ENCODE results near the gene HS6ST1.
"Not testable (repeated sequence)": the region's sequence is repeated elsewhere in the genome, so short reads cannot be mapped to it uniquely, and the experiment has no call there.

Gene HS6ST1

DNA sequence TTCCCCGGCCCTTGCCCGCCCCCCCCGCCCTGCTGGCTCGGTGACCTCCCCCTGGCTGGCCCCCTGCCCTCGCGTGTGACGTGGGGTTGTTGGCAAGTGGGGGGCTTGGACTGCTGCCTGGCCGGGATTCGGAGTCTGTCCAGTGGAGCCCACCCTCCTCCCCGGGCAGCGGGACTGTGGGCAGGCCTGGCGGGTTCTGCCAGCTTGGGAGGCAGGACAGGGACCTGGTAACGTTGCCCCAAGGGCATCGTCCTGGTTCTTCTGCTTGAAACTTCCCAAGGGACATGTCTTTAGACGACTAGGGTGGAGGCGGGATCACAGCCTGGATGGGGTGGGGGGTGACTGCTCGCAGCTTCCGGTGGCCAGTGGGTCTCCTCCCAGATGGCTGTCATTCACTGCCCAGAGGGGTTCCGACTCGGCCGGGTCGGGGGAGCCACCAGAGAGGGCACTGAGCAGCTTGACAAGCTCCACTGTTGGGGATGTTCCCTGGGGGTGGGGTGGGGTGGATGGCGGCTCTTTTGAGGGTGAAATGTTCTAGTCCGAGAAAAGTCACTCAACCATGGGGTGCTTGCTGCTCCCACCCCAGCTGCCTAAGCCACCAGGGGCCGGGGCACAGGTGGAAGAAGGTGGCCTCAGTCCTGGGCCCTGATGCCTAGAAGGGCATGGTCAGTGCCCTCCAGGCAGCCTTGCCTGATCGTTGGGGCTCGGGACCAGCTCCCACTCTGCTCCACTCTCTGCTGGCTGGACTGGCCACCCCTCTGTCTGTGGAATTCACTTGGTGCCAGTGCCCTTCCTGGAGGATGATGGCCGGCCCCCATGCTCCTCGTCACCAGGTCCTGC is 4.3 kb upstream of the HS6ST1 start:
- DNase-seq (ENCODE audit: low read depth, low spot score), result no peak

DNA sequence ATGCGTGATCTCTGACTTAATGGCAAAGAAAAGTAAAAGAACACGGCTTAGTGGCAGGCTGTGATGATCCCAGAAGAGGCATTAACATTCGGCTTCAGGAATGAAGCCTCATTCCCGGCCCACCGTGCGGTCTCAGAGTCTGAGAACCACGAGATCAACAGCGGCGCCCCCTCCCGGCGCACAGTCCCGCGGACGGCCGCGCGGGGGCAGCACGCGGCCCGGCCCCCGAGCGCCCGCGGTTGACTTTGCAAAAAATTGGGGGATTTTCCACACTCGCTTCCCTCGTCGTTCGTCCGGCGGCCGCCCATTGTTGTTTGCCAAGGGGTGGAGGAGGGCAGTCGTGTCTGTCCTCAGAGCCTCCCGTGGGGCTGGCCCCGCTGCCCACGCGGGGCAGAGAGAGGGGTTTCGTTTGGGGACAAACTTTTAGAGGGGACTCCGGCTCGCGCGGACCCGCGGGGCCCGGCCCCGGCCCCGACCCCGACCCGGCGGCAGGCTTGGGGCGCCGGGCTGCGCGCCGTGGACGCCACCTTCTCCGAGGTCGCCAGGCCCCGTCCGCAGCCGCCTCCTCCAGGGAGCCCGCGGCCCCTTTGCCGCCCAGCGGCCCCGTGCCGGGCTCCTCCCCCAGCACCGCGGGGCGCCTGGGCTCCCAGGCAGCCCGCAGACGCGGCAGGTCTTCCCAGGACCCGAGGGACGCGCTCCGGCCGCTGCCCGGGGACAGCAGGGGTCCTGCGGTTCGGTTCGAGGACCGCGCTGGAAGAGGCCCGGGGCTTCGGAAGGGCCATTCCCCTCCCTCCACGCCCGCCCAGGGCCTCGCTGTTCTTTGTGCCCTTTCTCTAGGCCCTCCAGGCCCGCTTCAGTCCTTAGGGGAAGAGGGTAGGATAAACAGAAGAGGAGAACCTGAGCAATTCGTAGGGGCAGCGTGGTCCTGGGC is 3.4 kb upstream of the HS6ST1 start:
- DNase-seq (ENCODE audit: low read depth, low spot score), result peak; percentile 65

DNA sequence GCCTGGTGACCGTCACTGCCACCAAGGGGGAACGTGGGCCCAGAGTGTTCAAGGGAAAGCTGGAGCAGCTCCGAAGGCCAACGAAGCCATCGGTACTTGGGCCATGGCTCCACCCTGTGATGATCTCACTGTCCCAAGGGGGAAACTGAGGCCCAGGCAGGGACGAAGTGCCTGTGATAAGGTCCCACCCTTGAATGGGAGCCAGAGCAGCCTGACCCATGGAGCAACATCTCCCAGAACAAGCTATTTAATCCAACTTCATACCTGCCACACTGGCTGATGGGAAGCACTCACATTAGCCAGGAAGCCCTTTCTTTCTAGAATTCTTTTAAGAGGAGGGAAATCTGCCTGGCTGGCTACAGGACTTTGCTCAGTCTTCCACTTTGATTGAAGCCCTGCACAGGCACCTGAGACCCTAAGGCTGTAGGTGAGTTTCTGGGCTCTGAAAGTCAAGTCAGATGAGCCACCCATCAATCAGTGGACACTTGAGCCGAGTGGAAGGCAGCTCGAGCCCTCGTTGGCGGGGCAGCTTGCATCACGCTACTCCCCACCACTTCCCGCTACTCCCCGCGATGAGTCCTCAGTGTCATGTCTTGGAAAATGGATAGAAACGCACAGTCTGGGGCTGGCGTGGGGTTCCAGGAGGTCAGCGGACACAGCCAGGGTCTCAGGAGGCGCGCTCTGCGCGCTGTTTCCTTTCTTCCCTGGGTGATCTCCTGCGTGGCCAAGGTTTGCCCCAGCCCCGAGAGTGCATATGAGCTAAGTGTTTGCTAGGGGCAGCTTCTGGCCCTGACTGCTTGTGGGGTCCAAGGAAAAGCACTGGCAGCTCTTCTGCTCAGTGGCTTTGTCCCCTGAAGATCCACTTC is 2.5 kb upstream of the HS6ST1 start:
- DNase-seq (ENCODE audit: low read depth, low spot score), result no peak

- no peak for DNase-seq (ENCODE audit: low read depth, low spot score)
Measured at GRCh38 chr2:128320192-128320905, 1.7 kb upstream of the HS6ST1 start.

DNA sequence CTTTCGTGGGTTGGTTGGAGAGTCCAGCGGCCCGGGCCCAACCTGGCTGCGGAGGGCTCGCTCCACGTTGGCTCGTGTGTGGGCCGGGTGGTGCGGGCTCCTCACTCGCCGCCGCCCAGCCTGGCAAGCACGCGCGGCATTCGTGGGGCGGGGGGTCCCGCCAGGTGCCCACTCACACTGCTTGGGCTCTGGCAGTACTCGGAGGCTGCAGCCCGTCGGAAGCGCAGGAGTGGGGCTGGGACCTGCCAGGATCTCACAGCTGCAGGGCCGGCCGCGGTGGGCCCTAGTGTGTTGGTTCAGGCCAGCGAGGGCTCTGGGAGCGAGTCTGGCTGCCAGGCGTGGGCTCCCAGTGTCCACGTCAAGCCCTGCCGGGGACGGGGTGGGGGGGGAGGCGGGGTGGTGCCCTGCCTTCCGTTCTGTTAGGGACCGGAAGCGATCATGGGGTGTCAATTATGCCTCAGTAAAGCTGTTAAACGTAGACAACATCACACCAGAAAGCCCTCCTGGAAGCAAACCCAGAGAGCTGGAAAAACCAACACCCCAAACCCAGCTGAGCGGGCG is 1.0 kb upstream of the HS6ST1 start:
- DNase-seq (ENCODE audit: low read depth, low spot score), result no peak

DNA sequence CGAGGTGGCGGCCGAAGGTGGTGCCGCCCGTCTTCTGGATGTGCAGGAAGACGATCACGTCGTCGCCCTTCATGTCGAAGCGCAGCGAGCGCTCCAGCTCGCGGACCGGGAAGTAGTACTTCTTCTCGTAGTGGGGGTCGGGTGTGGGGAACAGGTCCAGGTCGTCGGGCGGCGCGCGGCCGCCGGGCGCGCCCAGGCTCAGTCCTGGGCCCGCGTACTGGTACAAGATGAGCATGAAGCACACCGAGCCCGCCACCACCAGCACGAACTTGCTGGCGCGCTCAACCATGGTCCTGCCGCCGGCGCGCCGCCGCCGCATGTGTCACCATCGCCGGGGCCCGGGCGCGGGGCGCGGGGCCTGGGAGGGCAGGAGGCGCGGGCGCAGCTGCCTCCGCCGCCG is 423 bp downstream of the HS6ST1 start:
- DNase-seq (ENCODE audit: low read depth, low spot score), result not testable (repeated sequence)

DNA sequence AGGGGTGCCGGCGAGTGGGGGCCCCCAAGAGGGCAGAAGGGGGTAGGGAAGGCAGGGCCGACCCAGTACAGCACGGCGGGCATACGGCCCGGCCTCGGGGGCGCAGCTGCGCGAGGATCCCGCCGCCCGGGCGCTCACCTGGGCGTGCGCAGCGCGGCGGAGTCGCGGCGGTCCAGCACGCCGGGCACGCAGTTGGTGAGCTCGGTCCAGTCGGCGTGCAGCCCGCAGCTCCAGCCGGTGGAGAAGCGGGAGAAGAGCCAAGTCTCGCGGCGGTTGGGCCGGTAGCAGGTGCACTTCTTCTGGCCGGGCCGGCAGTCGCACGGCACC is 806 bp downstream of the HS6ST1 start:
- DNase-seq (ENCODE audit: low read depth, low spot score), result not testable (repeated sequence)

- no peak for DNase-seq (ENCODE audit: low read depth, low spot score)
Measured at GRCh38 chr2:128317181-128317898, 1.3 kb downstream of the HS6ST1 start.

DNA sequence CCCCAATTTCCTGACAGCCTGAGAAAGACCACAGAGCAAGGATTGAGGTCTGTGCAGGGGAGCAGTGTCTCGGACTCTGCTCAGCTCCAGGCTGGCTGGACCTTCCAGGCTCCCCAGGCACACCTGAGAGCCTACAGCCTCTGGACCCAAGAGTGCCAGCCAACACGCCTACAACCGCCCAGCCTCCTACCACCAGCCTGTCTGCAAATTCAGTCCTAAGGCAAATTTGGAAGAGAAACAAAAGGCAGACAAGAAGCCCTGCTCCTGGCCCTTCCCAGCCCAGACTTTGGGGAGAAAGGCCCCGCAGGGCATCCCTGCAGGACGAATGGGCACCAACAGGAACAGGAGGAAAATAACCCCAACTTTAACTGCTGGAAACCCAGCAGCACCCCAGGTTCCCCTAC is 1.9 kb downstream of the HS6ST1 start:
- DNase-seq (ENCODE audit: low read depth, low spot score), result no peak

- DNase-seq (ENCODE audit: low read depth, low spot score), result no peak
Measured at GRCh38 chr2:128315829-128316776, 2.6 kb downstream of the HS6ST1 start.

- no peak for DNase-seq (ENCODE audit: low read depth, low spot score)
Measured at GRCh38 chr2:128315122-128315828, 3.4 kb downstream of the HS6ST1 start.

DNA sequence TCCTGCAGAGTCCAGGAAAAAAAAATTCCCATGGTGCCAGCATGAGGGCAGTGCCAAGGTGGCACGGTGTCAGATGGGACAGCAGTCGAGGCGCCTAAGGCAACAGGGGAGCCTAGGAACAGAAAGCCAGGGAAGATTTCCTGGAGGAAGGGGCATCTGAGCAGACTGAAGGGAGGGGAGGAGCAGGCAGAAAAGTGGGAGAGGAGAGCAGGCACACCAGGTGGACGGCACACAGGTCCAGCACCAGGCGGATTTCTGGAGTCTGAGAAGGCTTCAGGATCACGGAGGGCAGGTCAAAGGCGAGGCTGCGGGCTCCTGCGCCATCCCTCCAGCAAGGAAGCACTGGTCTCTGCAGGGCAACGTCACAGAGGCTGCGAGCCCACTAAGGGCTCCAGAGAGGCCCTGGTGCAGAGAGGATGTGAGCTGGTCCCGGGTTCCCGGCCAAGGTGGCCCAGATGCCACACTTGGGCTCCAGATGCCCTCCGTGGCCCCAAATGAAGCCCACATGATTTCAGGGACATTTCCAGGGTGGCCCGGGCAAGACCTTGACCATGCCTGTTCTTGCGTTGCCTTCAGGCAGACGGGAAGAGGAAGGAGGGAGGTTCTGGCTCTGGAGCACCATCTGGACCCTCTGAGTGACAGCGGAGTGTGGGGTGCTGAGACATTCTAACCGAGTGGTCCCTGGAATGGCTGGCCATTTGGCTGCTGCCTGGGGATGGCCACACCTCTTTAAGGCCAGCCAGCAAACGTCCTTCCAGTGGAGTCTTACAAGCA is 4.1 kb downstream of the HS6ST1 start:
- DNase-seq (ENCODE audit: low read depth, low spot score), result no peak

- no peak for DNase-seq (ENCODE audit: low read depth, low spot score)
Measured at GRCh38 chr2:128313931-128314347, 4.7 kb downstream of the HS6ST1 start.

DNA sequence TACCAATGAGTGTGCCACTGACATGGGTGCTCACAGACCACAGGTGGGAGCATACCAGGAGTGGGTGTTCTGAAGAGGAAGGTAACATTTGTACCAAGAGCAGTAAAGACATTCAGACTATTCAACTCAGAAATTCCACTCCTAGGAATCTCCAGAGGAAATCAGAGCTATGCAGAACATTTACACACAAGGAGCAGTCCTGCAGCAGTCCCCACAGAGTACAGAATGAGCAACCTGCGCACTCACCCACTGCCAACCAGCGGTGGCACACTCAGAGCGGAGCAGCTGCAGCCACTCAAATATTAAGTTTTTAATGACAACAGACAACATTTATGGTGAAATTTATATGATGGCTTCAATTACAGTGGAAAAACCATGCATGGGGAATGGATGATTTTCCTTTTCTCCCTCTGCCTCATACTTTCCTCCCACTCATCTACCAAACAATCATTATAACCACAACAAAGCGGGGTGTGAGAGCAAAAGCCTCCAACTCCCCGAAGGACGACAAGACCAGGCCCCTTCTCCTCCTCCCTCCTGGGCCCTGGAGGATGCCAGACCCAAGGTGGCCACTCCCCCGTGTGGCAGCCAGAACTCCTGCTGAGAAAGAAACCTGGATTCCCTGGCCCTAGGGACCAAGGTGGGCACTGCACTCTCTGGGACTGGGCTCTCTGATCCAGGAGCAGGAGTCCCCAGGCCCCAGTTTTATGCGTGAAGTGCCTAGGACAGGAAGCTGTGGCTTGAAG is 5.4 kb downstream of the HS6ST1 start:
- no peak for DNase-seq (ENCODE audit: low read depth, low spot score)

DNA sequence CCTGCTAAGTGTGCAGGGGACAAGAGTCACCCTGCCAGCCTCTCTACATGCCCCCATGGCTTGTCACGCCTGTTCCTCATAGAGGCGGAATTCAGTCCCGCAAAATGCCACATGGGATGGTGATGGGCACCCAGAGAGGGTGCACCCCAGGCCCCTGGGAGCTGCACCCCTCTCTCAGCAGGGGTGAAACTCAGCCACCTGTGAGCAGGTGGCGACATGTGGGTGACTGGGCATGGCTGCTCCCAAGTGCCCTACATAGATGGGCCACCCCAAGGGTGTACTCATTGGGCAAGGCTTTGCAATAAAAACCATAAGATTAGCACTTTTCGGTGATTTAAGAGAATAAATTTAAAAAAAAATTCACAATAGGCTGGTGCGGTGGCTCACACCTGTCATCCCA is 6.3 kb downstream of the HS6ST1 start:
- DNase-seq (ENCODE audit: low read depth, low spot score), result no peak

DNA sequence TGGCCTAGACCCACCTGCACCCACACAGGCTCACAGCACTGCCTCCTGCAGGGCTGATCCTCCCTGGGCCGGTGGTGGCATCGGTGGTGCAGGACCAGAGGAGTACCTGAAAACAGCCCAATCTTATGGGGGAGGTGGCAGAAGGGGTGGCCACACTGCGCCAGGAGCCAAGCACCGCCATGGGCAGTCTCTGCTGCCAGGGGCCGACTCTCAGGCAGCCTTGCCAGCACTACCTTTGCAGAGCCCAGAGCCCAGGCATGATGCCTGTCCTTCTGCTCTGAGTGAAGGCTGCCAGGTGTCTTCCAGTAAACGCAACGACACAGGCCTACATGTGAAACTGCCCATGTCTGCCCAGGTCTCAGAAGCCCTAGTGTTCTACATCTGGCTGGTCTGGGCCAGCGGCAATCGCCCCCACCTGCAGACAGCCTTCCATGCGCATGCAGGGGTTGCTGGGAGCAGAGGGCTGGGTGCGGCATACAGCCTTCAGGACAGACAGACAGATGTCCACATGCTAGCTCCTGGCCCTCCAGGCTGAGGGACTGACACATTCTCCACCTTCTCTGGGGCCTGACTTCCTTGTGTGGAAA is 6.8 kb downstream of the HS6ST1 start:
- no peak for DNase-seq (ENCODE audit: low read depth, low spot score)

Data from smooth muscle cell of the brain vasculature (primary cell).